SJCRH30 (cell line): ENCODE results near the gene MANBA. TPM values are rescaled to one million over a fixed set of nuclear protein-coding genes. Genes with fewer than 3 reads are reported as not detected.

Experiments
- DNase-seq, 2 experiments: peaks; one replicate each; pipeline ENCODE4 v3.0.0-alpha.2; 2015 to 2020
- H3K27ac ChIP-seq: fragments of 250-450 bp; sonication (Bioruptor Pico); 2 replicates; pipeline ENCODE4 v1.5.1; 2020; ENCODE audit warnings: mild to moderate bottlenecking, moderate library complexity
- H3K27me3 ChIP-seq: fragments of 250-450 bp; sonication (Bioruptor Pico); 2 replicates; pipeline ENCODE4 v1.5.1; 2020; ENCODE audit warnings: mild to moderate bottlenecking, moderate library complexity
- H3K36me3 ChIP-seq: fragments of 250-450 bp; sonication (Bioruptor Pico); 2 replicates; pipeline ENCODE4 v1.5.1; 2020; ENCODE audit warnings: mild to moderate bottlenecking, moderate library complexity
- H3K4me1 ChIP-seq: fragments of 250-450 bp; sonication (Bioruptor Pico); 2 replicates; pipeline ENCODE4 v1.5.1; 2020; ENCODE audit warnings: mild to moderate bottlenecking, moderate library complexity
- H3K4me3 ChIP-seq: fragments of 250-450 bp; sonication (Bioruptor Pico); 2 replicates; pipeline ENCODE4 v1.5.1; 2020; ENCODE audit warnings: mild to moderate bottlenecking, moderate library complexity
- H3K9me3 ChIP-seq: fragments of 250-450 bp; sonication (Bioruptor Pico); replicated peaks from 2 replicates; pipeline ENCODE4 v1.5.1; 2020; ENCODE audit warnings: mild to moderate bottlenecking, moderate library complexity
- total RNA-seq: library from RNA; depleted of rRNA; stranded (reverse); fragments of >200 nt; shearing (Covaris generic); gene quantifications from 2 replicates; pipeline ENCODE4 v1.2.3, GENCODE V29; 2014; rRNA removed

Gene MANBA
- 13.5 and 14.1 TPM in 2 replicates for total RNA-seq

GRCh38 chr4:102760645-102761295 is at the start of gene MANBA:
Gene MANBA, minus strand, starts transcription at chr4:102760968. Its CDS starts 74 bp downstream, at chr4:102760894.
- H3K4me1 ChIP-seq: no peaks in the 10 kb centered on the region

GRCh38 chr4:102809691-102810090 is 48.9 kb upstream of the MANBA start:
- H3K9me3 ChIP-seq: no peaks in the 10 kb centered on the region
- H3K36me3 ChIP-seq: peaks cover 62% of the 10 kb centered on the region
- H3K27me3 ChIP-seq: no peaks in the 10 kb centered on the region
- H3K4me3 ChIP-seq: no peak overlapping the region
- H3K4me1 ChIP-seq: no peaks in the 10 kb centered on the region
- no peak for DNase-seq
- H3K27ac ChIP-seq: no peak overlapping the region

More at GRCh38 chr4:102760645-102761295, at the start of gene MANBA:
- no peaks in the 10 kb centered on the region for H3K9me3 ChIP-seq
- H3K27me3 ChIP-seq: no peaks in the 10 kb centered on the region
- DNase-seq: peak; percentile 83 to 85
- H3K4me3 ChIP-seq: peak within 1 kb of the TSS; percentile 90
- no peaks in the 10 kb centered on the region for H3K36me3 ChIP-seq
- H3K27ac ChIP-seq: peak within 1 kb of the TSS; percentile 12; the same call in 1 of the 2 replicates

DNA sequence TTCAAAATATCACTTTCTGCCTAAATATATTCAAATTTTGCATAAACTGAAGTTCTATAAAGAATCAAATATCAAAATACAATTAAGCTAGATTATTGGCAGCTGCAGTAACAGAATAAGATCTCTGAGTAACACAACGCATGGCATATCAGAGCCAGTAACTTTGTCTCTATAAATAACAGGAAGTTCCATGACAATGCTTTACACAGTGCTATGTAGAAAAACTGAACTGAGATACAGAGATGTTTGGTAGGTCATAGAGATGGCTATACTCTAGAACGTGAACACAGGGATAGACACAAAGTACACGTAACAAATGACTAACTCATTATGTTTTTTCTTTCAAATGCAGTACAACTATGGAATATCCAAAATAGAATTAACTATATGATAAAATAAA is 48.4 kb upstream of the MANBA start:
- DNase-seq: no peak
- Histone ChIP-seq H3K4me3 (no peak overlapping the region), H3K27ac (no peak overlapping the region), H3K27me3 (no peaks in the 10 kb centered on the region), H3K36me3 (peaks cover 60% of the 10 kb centered on the region), H3K4me1 (no peaks in the 10 kb centered on the region), H3K9me3 (no peaks in the 10 kb centered on the region)

GRCh38 chr4:102808009-102808408 is 47.2 kb upstream of the MANBA start:
- Histone ChIP-seq H3K9me3 (no peaks in the 10 kb centered on the region), H3K4me1 (no peaks in the 10 kb centered on the region), H3K27me3 (no peaks in the 10 kb centered on the region), H3K36me3 (peaks cover 58% of the 10 kb centered on the region), H3K4me3 (no peak overlapping the region), H3K27ac (no peak overlapping the region)
- DNase-seq: no peak

DNA sequence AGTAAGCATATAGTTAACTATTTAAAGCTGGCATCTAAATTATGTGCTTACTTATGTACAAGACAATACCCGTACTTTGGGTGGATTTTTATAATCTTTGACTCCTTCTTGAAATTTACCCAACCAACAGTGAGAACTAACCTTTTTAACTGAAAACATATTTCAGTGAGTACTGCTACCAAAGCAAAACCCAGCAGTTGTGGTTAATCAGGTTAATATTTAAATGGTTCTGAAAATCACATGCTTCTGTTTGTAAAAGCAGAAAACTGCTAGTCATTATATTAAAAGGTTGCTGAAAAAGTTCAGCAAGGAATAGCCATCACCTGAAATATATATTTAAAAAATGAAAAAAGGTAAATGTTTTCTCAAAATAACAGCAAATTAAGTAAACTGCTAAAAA is 46.6 kb upstream of the MANBA start:
- Histone ChIP-seq H3K4me1 (no peaks in the 10 kb centered on the region), H3K36me3 (peaks cover 58% of the 10 kb centered on the region), H3K4me3 (no peak overlapping the region), H3K9me3 (no peaks in the 10 kb centered on the region), H3K27ac (no peak overlapping the region), H3K27me3 (no peaks in the 10 kb centered on the region)
- DNase-seq: no peak

DNA sequence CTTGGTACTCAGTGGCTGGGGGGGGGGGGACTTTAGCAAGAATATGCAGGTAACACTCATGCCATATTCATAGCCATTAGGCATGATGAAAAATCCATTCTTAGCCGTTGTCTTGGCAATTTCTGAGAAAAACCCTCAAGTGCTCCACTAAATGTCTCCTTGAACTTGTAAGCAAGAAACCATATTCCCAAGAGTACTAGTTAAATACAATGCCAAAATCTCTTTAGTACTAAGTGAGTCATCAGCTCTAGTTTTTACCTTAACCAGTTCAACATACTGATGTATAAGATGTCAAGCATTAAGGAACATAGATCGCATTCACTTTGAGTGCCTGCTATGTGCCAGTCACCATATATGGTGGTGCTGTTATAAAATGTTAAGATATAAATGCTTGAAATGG is 39.0 kb upstream of the MANBA start:
- no peak for DNase-seq
- no peak overlapping the region for H3K4me3 ChIP-seq
- no peaks in the 10 kb centered on the region for H3K4me1 ChIP-seq
- H3K27ac ChIP-seq: no peak overlapping the region
- H3K27me3 ChIP-seq: no peaks in the 10 kb centered on the region
- H3K36me3 ChIP-seq: peaks cover 75% of the 10 kb centered on the region
- no peaks in the 10 kb centered on the region for H3K9me3 ChIP-seq

- Histone ChIP-seq H3K36me3 (peaks cover 61% of the 10 kb centered on the region), H3K27ac (no peak overlapping the region), H3K4me3 (no peak overlapping the region), H3K4me1 (no peaks in the 10 kb centered on the region), H3K9me3 (no peaks in the 10 kb centered on the region), H3K27me3 (no peaks in the 10 kb centered on the region)
- no peak for DNase-seq
These were observed 34.2 kb upstream of the MANBA start for GRCh38 chr4:102794999-102795398.

- DNase-seq: no peak
- Histone ChIP-seq H3K9me3 (no peaks in the 10 kb centered on the region; the same call in 1 of the 2 replicates), H3K27me3 (no peaks in the 10 kb centered on the region), H3K36me3 (peaks cover 36% of the 10 kb centered on the region), H3K4me1 (peaks cover 3% of the 10 kb centered on the region; the same call in 1 of the 2 replicates), H3K4me3 (no peak overlapping the region), H3K27ac (no peak overlapping the region)
These were observed 31.7 kb upstream of the MANBA start for GRCh38 chr4:102792361-102792936.

DNA sequence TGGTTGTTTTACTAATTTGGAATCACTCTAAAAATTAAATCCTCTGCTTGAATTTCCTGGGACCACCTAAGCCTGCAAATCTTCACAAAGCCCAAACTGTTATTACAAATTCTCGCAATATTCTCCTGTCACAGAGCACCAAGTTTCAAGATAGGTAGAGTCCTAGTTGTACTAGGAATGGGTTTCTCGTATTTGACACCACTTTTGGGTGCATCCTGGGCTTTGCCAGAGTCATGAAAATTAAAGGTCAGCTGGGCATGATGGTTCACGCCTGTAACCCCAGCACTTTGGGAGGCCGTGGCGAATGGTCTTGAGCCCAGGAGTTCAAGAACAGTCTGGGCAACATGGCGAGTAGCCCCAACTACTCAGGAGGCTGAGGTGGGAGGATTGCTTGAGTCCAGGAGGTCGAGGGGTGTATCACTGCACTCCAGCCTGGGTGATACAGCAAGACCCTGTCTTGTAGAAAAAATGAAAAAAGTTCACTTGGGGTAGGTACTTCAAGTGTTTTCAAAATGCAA is 30.6 kb upstream of the MANBA start:
- H3K4me1 ChIP-seq: peaks cover 3% of the 10 kb centered on the region; the same call in 1 of the 2 replicates
- H3K4me3 ChIP-seq: no peak overlapping the region
- H3K9me3 ChIP-seq: no peaks in the 10 kb centered on the region; the same call in 1 of the 2 replicates
- H3K27ac ChIP-seq: no peak overlapping the region
- DNase-seq: no peak
- H3K27me3 ChIP-seq: no peaks in the 10 kb centered on the region
- H3K36me3 ChIP-seq: peaks cover 33% of the 10 kb centered on the region

GRCh38 chr4:102789317-102789717 is 28.5 kb upstream of the MANBA start:
- Histone ChIP-seq H3K27ac (no peak overlapping the region), H3K36me3 (peaks cover 16% of the 10 kb centered on the region), H3K27me3 (no peaks in the 10 kb centered on the region), H3K9me3 (no peaks in the 10 kb centered on the region; the same call in 1 of the 2 replicates), H3K4me1 (peaks cover 3% of the 10 kb centered on the region; the same call in 1 of the 2 replicates), H3K4me3 (no peak overlapping the region)
- DNase-seq: peak in 1 of 2 experiments; percentile 29

DNA sequence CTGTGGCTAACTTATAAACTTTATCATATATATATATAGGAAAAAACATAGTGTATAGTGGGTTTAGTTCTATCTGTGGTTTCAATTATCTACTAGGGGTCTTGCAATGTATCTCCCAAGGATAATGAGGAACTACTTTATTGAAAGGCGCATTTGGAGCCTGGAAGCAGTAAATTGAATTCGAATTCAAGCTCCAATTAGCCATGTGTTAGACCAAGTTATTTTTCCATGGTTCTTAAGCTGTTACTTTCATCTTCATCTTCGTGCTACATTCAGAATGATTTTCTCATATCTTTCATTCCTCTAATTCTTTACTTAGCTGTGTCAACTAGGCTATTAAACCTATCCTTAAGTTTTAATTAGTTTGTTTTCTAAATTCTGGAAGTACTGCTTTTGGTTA is 27.2 kb upstream of the MANBA start:
- no peaks in the 10 kb centered on the region for H3K27me3 ChIP-seq
- no peaks in the 10 kb centered on the region; the same call in 1 of the 2 replicates for H3K9me3 ChIP-seq
- DNase-seq: no peak
- H3K36me3 ChIP-seq: peaks cover 4% of the 10 kb centered on the region
- peaks cover 3% of the 10 kb centered on the region; the same call in 1 of the 2 replicates for H3K4me1 ChIP-seq
- no peak overlapping the region for H3K27ac ChIP-seq
- H3K4me3 ChIP-seq: no peak overlapping the region

DNA sequence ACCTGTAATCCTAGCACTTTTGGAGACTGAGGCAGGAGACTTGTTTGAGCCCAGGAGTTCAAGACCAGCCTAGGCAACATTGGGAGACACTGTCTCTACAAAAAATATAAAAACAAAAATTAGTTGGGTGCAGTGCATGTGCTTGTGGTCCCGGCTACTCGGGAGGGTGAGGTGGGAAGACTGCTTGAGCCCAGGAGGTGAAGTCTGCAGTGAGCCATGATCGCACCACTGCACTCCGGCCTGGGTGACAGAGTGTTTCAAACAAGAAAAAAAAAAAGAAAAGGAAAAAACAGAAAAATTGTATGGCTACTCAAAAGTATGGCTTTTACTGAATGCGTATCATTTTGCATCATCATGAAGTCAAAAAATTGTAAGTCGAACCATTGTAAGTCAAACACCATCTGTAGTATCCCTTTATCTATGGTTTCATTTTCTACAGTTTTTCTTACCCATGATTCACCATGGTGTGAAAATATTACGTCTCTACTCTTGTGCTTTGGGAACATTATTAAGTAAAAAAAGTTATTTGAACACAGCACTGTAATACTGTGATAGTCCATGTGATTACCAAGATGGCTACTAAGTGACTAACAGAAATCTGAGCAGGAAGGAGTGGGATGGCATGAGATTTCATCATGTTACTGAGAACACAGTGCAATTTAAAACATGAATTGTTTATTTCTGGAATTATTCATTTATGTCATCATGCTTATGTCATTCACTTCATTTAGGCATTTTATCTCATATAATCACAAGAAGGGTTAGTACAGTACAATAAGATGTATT is 26.5 kb upstream of the MANBA start:
- Histone ChIP-seq H3K36me3 (peaks cover 2% of the 10 kb centered on the region; the same call in 1 of the 2 replicates), H3K4me3 (no peak overlapping the region), H3K4me1 (peaks cover 3% of the 10 kb centered on the region; the same call in 1 of the 2 replicates), H3K9me3 (no peaks in the 10 kb centered on the region; the same call in 1 of the 2 replicates), H3K27ac (no peak overlapping the region), H3K27me3 (no peaks in the 10 kb centered on the region)
- DNase-seq: no peak

DNA sequence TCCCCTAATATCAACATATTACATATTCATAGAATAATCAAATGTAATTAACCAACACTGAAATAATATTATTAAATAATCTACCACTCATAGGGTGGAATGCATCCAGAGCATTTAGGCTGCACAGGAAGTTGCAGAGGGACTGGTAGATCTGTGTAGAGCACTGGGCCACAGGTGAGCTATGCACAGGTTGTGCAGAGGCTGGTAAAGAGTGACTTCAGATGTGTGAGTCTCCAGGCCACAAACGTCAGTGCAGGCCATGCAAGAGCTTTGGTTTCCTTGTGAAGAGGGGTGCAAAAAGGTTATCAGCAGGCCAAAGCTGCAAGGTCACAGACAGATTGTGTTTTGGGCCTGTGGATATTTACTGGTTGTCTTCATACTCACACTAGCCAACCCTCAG is 25.5 kb upstream of the MANBA start:
- no peaks in the 10 kb centered on the region; the same call in 1 of the 2 replicates for H3K36me3 ChIP-seq
- no peaks in the 10 kb centered on the region for H3K27me3 ChIP-seq
- peaks cover 3% of the 10 kb centered on the region; the same call in 1 of the 2 replicates for H3K4me1 ChIP-seq
- DNase-seq: no peak
- H3K27ac ChIP-seq: no peak overlapping the region
- H3K9me3 ChIP-seq: no peaks in the 10 kb centered on the region; the same call in 1 of the 2 replicates
- no peak overlapping the region for H3K4me3 ChIP-seq

GRCh38 chr4:102783006-102783405 is 22.2 kb upstream of the MANBA start:
- no peak for DNase-seq
- no peaks in the 10 kb centered on the region for H3K36me3 ChIP-seq
- H3K4me3 ChIP-seq: no peak overlapping the region
- H3K4me1 ChIP-seq: no peaks in the 10 kb centered on the region
- H3K27ac ChIP-seq: no peak overlapping the region
- no peaks in the 10 kb centered on the region; the same call in 1 of the 2 replicates for H3K9me3 ChIP-seq
- no peaks in the 10 kb centered on the region for H3K27me3 ChIP-seq

DNA sequence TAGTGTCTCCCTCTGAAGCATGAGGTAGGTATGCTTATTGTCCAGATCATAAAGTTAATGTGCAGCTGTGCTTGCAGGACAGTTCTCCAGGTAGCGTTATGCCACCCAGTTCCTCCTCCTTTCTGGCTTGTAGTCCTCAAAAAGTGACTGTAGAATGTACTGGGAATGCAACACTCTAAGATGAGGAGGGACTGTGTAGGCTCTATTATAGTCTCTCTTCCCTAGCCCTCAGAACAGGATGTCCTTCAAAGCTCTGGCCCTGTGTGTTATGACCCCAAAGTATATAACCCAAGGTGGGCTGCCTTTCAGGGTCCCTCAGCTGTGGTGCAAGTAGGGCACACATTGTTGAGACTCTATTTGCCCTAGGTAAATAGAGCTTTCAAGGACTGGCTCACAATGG is 20.8 kb upstream of the MANBA start:
- Histone ChIP-seq H3K27ac (no peak overlapping the region), H3K9me3 (no peaks in the 10 kb centered on the region), H3K36me3 (no peaks in the 10 kb centered on the region), H3K4me3 (no peak overlapping the region), H3K4me1 (no peaks in the 10 kb centered on the region), H3K27me3 (no peaks in the 10 kb centered on the region)
- DNase-seq: no peak
